Stimulated activated CD8-positive, alpha-beta memory T cell treated with anti-CD3 and anti-CD28 coated beads, Interleukin-7, amount 100 ng/mL, for 48 hours (primary cell): ENCODE measurements around the gene ADARB1.

Experiments
- DNase-seq, 2 donors: peaks; one replicate each; pipeline ENCODE4 v3.0.0-alpha.2; 2020; ENCODE audit warnings: low read depth in 1 of 2; ENCODE audit errors: extremely low read depth in 1 of 2

ADARB1 gene

DNA sequence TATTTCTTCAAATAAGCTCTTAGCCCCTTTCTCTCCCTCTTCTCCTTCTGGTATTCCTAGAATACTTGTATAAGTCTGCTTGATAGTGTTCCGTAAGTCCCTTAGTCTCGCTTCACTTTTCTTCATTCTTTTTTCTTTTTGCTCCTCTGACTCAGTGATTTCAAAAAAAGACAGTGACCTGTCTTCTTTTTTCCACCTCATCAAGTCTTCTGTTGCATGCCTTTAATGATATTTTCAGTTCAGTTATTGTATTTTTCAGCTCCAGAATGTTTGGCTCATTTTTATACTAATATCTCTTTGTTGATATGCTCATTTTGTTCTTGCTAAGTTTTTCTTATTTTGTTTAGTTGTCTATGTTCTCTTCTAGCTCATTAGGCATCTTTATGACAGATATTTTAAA lies 115.6 kb downstream of the ADARB1 start:
- DNase-seq = no peak

DNA sequence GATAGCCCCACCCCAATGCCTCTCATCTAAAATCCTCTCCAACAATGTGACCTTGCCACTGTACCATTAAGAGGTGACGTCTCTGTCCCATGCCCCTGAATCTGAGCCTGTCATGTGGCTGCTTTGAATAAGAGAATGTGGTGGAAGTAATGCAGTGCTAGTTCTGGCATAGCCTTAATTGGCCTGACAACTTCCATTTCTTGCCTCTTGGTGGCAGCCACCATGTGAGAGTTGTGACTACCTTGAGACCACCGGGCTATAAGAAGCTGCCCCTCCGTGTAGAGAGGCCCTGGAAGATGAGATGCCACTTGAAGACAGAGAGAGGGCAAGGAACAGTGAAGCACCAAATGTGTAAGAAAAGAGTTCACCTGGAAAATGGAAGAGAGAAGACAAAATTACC lies 118.0 kb downstream of the ADARB1 start:
- DNase-seq = no peak

DNA sequence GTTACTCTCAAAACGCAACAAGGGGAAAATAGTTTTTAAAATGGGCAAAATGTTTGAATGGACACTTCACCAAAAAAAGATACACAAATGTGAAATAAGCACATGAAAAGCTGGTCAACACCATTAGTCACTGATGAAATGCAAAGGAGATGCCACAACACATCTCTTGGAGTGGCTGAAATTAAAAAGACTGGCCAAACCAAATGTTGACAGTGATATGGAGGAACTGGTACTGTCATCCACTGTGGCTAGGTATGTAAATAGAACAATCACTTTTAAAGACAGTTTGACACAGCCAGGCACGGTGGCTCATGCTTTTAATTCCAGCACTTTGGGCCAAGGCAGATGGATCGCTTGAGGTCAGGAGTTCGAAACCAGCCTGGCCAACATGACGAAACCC lies 122.2 kb downstream of the ADARB1 start:
- DNase-seq = no peak

DNA sequence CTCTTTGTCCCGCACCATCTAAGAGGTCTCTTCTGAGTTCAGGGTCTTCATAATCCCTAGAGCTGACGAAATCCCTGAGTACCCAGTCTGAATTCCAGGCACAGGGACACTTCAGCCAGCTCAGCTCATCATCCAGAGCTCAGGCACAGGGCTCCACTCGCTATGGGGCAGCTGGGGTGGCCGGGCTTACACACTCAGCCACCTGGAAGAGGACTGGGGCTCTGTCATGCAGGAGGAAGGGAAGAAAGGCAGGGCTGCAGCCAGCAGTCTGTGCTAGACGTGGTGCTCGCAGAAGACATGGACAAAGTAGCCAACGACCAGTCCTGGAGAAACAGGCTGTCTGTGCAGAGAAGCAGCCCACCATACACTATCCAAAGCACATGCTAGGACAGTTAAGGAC lies 124.8 kb downstream of the ADARB1 start:
- DNase-seq = no peak

DNA sequence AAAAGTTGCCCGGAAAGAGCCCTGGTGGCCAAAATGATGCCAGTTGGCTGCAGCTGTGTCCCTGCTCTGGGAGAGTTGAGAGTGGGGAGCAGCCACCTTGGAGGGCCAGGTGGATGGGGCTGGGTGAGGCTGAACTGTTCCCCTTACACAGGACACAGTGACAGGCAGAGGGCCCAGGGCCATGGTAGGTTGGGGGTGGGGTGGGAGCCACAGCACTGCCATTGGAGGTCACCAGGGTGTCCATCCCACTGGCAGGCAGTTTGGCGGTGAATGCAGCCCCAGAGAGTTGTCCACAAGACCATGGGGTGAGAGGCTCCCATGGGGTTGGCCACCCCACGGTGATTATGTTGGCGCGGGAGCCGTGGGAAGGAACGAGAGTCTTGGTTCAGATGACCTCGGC lies 125.7 kb downstream of the ADARB1 start:
- no peak for DNase-seq

DNA sequence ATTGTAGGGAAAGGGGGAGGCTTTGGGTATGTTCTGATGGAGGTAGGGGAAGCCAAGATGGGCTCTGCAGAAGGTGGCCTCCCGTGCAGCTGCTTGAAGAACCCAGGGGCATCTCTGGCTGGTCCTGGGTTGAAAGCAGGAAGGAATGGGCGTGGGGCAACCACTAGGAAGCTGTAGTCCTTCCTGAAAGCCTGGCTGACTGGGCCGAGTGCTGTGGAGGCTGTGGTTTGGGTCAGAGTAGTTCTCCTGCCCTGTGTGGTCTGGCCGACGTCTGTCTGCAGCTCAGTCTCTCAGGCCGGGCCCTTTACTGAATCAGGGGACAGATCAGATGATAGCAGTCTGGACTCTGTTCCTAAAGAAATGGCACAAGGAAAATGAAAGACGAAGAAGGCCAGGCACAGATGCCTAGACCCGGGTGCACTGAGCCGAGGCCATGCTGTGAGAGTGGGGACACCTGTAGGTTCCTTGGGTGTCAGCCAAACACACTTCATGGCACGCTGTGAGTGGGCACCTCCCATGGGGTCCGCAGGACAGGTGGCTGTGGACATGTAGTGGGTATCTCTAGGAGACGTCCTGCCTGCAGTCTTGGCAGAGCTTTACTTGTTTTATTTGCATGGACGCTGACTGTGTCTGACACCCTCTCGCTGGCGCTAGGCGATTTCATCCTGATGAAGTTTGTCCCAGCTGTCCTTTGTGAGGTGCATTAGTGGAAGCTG lies 126.4 kb downstream of the ADARB1 start:
- DNase-seq = no peak

DNA sequence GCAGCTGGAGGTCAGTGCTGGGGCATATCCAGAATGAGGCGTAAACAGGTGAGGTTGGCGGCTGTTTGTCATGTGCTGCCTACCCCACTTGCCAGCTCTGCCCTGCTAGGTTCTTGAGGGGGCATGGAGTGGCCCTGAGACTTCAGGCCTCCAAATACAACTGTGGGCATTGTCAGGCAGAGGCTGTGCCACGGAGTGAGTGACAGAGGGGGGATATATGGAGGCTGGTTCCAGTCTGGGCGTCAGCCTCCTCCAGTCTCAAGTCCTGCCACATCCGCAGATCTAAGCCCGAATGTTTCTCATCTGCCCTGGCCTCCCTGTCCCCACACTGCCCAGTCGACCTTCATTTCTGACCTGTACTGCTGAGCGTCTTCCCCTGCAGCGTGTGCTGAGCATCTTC lies 128.0 kb downstream of the ADARB1 start:
- no peak for DNase-seq

DNA sequence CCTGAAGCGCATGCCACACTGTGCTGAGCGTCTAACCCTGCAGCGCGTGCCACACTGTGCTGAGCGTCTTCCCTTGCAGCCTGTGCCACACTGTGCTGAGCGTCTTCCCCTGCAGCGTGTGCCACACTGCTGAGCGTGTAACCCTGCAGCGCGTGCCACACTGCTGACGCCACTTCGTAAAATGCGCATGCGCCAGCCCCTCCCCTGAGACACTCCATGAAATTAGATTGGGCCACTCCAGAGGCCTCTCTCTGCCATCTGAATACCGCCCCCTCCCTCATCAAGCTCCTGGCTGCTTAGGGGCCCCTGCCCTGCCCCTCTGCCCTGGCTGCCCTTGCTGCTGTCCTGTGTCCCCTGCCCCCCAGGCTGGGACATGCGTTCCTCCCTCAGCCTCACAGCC lies 128.5 kb downstream of the ADARB1 start:
- DNase-seq = no peak

DNA sequence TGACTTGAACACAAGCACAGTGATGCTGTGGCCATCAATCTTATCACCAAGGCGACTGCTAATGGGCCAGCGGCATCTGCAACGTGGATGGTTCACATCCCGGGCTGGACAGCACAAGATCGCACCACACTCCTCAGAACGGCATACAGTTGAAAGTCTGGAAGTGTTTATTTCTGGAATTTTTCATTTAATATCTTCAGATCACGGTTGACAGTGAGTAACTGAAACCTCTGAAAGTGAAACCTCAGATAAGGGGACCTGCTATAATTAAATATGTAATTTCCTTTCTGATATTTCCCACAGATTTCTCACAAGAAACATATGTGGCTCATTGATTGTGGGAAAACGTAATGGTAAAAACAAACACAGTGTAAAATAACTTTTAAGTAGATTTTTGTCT lies 129.6 kb downstream of the ADARB1 start:
- no peak for DNase-seq

DNA sequence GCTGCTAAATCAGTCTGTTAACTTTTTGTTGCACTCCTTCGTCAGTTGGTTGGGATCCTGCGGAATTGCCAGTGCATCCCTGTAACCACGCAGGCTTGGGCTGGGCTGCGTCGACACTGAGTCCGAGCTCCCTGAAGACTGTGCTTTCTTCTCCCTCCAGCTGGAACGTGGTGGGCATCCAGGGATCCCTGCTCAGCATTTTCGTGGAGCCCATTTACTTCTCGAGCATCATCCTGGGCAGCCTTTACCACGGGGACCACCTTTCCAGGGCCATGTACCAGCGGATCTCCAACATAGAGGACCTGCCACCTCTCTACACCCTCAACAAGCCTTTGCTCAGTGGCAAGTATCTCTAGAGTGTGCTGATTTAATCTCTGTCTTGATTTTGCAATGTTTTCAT lies 130.0 kb downstream of the ADARB1 start:
- no peak for DNase-seq

DNA sequence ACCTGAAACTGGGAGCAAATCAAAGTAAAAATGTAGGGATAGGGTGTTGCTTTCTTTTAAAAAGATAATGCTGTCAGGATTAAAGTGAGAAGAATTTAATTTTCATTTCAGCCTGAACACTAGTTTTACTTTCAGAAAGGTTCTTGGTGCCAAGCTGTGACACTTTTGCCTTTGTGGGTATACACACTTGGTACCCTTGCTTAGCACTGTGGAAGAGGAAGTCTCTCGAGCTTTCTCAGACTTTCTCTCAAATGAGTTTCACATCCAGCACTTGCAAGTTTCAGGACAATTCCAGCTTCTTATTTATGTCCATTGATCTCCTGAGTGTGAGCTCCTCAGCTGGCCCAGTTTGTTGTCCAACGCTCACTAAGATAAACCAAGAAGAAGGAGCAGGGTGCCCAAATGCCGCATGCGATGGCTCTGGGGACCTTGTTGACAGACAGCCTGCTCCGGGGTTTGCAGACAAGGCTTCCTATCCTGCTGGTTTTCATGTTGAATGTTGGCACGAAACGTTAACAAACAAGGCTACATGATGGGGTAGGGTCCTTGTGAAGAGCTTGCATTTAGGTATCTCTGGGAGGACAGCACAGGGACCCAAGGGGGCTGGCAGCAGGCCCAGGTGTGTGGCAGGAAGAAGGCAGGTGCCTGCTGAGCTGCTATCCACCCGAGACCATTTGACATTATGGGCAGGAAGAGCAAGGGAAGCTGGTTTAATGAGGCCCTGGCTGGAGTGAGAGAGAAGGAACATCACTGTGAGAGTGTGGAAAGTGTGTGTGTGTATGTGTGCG lies 133.7 kb downstream of the ADARB1 start:
- no peak for DNase-seq

DNA sequence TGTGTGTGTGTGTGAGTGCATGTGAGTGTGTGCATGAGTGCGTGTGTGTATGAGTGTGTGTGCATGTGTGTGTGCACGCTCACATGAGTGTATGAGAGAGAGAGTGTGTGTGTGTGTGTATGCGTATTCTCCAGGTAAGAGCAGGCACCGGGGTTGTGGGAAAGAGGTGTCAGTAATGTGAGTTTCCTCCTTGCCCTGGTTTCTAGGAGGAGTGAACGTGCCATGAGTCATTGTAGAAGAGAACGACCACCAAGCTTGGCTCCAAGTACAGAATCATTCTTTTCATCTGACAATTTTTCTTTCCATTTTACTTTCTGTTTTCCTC lies 134.2 kb downstream of the ADARB1 start:
- DNase-seq = no peak

DNA sequence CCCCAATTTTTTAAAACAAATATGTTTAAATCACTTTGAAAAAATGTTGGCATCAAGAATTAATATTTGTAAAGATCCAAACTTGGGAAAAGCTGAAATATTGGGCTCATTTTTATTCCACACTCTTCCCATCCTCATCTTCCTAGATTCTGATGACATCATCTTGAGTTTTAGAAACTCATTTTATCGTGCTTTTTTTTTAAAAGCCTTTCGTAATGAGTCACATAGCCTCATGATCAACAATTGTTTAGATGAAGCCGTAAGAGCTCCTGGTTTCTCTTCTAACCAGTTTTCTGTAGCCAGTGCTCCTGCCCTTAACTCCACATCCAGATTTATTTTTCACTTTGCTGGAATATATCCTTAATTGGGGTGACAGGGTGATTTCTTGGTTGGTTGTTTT lies 134.7 kb downstream of the ADARB1 start:
- DNase-seq = no peak

DNA sequence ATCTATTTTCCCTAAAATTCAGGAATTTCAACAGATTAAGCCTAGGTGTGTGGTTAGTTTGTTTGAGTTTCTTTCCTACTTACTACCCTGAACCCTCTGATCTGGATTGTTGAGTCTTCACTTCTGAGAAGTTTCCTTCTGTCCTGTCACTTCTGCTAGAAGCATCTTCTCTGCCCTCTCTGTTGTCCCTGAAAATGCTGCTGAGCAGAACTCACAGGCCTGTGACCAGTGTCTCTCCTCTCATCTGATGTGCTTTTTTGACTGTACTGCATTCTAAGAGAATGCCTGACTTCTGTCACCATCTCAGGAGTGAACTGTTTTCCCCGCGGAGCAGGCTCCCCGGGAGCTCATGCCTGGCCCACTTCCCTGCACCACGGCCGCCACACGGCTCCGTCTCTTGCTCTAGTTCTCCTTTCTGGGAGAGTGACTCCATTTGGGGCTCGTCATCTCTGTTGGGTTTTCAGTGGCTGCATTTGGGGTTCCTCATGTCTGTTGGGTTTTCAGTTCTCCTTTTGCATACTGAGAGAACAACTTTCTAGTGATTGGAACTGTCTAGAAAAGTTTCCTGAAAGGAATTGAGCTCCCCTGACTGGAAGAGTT lies 135.4 kb downstream of the ADARB1 start:
- DNase-seq = no peak

DNA sequence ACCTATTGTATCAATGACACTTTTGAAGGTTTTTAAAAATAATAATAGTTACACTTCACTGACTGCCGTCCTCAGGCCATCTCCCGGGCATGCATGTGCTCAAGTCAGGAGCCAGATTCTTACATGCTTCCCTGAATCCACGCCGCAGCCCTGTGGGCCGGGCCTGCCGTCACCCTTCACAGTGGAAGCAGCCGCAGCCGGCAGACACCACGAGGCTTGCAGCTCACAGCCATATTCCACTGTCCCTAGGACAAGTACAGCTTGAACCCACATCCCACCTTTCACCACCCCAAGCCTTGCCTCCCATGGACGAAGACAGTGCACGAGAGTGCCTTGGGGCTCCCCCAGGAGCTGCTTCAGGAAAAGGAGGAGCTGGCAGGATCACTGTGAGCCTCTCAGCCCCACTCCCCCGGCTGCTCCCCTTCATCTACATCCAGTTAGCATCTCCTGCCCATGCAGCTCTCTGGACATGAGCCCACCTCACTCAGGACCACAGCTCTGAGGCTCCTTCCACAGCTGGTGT lies 136.1 kb downstream of the ADARB1 start:
- no peak for DNase-seq

DNA sequence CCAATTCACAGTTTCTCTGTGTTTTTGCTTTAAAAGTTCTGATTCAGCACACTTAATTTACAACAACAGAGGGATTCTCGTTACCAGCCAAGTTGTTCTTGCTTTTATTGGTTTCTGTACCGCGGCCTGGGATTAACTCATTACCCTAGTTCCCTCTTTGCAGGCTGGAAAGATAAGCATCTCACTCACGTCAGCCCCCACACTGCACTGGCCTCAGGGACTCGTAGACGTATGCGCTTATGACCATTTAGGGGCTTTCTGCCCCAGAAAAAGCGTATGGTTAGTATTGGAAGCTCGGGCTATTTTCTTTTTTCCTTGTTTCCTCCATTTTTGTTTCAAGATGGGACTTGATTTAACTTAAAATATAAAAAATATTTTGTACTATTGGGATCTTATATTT lies 137.3 kb downstream of the ADARB1 start:
- DNase-seq = no peak

DNA sequence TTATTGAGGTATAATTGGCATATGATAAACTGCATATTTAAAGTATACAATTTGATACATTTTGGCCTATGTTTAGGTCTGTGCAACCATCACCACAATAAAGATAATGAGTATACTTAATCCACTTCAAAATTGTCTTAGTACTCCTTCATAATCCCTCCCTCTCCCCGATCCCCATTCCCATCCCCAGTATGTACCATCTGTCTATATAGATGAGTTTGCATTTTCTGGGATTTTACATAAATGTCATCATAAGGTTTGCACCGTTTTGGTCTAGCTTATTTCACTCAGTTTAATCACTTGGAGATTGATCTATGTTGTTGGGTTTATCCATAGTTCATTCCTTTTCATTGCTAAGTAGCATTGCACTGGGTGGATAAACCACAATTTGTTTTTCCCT lies 139.0 kb downstream of the ADARB1 start:
- no peak for DNase-seq

DNA sequence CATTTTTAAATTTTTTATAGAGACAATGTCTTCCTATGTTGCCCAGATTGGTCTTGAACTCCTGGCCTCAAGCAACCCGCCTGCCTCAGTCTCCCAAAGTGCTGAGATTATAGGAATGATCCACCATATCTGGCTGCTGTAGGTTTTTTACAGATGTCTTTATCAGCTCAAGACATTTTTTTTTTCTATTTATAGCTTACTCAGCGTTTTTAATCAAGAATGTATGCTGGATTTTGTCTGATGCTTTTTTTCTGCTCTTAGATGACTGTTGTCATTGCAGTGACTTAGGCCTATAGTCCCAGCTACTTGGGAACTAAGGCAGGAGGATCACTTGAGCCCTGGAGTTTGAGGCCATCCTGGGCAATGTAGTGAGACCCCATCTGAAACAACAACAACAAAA lies 140.8 kb downstream of the ADARB1 start:
- no peak for DNase-seq

DNA sequence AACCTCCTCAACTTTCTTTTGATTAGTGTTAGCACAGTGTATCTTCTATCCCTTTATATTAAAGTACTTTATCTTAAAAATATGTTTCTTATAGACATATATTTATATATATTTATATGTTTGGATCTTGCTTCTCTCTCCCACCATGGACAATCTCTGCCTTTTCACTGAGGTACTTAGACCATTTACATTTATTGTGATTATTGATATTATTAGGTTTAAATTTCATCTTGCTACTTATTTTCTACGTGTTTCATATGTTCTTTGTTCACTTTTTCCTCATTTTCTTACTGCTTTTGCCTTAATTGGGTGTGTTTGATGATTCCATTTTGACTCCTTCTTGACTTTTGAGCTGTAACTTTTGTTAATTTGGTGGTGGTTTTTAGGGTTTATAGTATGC lies 142.6 kb downstream of the ADARB1 start:
- no peak for DNase-seq

DNA sequence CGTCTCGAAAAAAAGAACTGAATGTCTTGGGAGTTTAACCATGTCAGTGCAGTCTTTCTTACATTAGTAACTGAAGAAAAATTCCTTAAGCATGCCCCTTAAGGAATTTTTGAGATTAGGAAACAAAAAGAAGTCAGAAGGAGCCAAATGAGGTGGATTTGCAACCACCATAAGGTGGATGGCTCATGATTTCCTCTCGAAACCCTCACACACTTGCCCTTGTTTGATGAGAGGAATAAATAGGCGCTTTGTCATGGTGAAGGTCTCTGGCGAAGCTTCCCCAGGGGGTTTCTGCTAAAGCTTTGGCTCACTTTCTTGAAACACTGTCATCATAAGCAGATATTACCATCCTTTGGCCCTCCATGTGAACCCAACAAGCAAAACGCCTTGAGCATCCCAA lies 145.1 kb downstream of the ADARB1 start:
- DNase-seq = no peak

DNA sequence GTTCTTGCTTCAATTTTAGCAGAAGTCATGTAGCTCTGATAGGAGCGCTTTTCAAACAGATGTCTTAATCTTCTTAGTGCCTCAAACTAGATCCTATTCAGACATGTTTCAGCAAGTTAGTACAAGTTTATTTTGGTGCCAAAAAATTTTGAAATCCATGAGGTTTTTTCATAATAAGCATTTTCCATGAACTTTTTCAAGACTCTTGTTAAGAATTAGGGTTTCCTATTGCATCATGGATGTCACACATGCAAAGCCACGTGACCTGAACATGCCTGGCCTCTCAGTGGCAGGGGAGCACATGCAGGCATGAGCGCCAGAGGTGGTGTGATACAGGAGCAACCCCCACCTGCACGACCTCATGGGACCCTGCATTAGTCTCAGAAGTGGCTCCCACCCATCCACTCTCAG lies 145.7 kb downstream of the ADARB1 start:
- no peak for DNase-seq
